HG03571 (cell line): ENCODE measurements around the gene COL21A1.

Experiments used
- ATAC-seq: cut with Tn5 transposase; IDR thresholded peaks from one replicate; pipeline ENCODE4 v1.9.1; 2021; ENCODE audit not compliant: unreplicated experiment

COL21A1 gene

DNA sequence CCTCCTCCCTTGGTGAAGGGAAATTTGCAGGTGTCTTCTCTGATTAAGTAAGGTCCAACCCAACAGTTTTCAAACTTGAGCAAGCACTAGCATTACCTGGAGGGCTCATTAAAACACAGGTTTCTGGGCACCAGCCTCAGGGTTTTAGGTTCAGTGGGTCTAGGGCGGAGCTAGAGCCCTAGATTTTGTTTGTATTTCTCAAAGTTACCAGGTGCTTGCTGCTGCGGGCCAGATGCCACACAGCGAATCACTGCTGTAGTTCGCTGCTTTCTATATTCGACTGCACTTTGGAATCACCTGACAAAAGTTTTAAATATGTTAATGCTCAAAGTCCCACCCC lies 869 bp downstream of the COL21A1 start:
- ATAC-seq, result no peak

DNA sequence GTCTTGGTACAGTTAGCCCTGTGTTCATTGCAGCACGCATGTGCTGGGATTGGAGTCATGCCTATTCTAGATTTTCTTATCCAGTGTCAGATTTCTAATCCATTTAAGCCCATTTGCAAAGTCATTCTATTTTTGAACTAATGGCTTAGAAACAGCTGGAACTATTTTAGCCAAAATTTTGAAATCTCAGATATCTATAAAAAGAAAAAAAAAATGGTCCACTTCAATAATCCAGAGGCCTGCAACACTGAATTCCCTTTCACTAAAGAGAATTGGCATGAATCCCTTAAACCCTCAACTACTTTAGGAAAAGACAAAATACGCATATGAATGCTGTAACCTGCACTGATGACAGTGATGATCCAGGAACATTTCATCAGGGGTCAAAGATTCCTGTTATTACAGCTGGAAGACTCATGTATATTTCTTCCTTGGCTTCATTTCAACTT lies 1.5 kb downstream of the COL21A1 start:
- no peak for ATAC-seq

DNA sequence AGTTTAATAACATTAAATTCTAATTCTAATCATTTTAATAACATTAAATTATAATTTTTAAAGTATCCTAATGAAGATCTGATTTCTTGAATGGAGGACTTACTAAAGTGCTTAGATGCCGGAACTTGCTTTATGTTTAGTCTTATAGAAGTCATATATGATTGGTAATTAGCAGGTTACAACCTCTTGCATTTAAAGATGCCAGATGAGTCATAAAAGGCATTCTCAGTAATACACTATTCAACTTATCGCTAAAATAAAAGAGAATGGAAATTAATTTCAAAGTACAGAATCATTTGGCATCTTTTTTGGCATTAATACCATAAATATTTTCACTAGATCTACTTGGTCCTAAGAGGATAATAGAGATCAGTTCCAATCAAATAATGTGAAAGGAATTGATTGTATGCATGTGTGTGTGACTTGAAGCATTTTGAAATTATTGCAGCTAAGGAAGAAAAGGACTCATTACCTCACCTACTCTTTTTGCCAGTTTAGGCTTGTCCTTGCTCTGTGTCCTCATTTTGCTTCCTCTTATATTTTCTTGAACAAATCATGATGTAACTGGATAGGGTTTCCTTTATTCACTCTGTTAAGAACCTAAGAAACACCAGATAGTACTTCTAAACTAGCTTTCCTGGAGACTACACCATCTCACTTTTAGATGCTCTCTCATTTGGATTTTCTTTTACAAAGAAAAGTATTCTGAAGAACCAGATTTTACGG lies 2.7 kb downstream of the COL21A1 start:
- ATAC-seq, result no peak

DNA sequence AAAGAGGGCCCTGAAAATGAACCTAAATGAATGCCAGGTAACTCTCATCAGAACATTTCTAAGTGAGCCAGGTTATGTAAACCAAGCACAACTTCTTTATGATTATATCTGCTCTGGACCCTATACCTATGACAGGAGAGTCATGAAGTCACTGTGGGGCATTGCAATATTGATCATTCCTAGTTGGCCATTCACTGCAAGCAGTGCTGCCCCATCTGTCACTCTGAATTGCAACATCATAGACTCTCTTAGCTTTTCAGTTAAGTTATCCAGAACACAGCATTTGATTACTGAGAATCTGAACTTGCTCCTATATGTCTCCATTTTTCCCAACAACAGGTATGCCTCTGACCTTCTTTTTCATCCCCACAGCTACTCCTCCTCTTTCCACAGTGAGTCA lies 3.3 kb downstream of the COL21A1 start:
- no peak for ATAC-seq

DNA sequence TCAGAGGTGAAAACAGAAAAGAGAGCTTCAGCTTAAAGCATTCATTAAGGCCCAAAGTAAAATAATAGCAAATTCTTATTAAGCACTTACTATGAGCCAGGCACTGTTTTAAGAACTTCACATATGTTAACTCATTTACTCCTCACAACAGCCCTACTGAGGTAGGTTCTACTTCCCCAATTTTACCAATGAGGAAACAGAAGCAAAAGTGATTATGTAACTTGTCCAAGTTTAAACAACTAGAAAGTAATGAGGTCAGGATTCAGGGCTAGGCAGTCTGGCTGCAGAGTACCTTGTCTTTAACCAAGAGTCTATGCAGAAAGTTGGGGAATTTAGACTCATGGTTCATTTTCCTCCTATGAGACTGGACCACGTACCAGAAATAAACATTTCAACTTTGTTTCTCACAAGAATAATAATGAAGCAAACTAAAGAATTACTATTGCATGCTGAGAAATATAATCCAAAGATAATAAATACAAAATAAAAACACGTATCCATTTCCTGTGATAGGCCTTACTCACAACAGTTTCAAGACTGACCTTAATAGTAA lies 3.8 kb downstream of the COL21A1 start:
- no peak for ATAC-seq

DNA sequence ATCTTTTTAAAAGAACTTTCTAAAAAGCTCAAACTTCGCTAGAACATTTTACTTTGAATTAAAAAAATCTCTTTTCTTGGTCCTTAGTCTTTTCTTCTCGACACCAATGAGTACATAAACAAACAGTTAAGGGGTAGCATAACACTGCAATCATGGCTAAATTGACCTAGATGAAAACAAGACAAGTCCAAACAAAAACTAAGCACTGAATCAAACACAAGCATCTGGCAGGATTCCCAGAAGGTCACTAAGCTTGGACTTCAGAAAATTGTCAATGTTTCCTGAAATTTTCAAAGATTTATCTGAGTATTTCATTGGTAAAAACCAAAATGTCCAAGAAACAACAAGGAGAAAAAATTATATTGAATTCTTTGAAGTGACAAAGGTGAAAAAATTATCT lies 5.0 kb downstream of the COL21A1 start:
- no peak for ATAC-seq

DNA sequence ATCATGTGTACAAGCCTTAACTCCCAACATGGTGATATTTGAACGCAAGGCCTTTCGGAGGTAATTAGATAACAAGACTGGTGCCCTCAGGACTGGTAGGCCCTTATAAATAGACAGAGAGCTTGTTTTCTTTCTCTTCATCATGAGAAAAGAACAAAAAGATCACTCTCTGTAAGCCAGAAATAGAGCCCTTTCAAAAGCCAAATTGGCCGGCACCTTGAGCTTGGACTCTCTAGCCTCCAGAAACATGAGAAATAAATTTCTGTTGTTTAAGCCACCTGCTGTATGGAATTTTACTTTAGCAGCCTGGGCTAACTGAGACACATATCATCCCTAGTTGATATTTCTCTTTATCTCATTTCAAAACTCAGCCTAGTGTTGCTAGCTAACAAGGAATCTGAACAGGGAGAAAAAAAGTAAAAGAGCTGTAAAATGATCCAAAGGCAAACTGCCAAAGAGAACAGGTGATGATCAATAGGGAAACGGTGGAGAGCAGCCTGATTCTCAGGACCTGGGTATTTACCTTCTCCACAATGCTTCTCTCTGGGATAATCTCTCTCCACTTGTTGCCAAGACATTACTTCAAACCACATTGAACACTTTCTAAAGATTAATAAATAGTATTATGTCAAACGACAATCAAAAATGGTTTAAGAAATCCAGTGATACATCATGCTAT lies 6.1 kb downstream of the COL21A1 start:
- ATAC-seq, result no peak

DNA sequence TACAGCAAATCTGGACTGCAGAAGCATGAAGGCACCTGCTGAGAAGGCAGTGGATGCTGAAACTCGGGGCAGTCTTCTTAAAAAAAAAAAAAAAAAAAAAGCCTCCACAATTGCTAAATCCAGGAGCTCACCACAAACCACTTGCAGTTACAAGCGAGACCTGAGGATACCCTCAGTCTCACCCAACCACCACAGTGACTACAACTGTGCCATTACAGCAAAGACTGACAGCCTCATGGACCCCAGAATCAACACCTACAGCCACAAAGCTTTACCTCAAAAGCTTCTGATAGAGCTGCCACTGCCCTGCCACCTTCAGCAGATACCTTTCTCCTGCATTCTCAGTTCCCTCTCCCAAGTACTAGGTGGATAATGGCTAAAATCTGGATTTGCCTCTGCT lies 9.0 kb downstream of the COL21A1 start:
- no peak for ATAC-seq

DNA sequence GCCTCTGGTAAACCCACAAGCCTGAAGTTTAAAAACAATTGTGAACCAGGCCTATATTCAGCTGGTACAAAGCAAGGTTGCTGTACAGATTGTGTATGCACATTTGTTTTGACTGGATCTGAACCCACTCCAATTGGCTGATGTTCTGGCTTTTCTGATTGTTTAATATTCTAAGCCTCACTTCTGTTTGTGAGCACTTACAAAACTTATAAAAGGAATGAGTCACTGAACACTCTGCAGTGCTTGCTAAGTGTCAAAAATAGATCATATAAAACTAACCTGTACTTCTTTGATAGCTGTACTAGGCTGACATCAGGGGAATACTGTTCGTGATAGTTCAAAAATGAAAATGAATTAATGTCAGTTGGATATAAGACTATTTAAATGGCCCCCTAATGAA lies 12.1 kb downstream of the COL21A1 start:
- ATAC-seq, result no peak

DNA sequence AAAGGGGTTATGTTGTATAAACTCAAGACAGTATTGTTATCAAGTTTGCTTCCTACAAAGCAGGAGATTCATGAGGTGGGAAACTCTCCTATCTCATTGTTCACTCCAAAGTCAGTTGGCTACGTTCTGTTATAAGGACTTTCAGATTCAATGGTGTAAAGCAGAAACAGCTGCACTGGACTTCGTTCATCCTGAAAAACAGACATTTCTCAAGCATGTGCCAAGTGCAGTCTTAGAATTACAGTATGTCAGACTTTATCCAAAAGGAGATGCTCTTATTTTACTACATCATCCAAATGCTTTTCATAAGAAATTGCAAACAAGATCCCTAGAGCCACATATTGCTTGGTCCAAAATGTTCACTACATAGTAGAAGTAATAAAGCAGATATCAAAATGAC lies 14.9 kb downstream of the COL21A1 start:
- no peak for ATAC-seq

DNA sequence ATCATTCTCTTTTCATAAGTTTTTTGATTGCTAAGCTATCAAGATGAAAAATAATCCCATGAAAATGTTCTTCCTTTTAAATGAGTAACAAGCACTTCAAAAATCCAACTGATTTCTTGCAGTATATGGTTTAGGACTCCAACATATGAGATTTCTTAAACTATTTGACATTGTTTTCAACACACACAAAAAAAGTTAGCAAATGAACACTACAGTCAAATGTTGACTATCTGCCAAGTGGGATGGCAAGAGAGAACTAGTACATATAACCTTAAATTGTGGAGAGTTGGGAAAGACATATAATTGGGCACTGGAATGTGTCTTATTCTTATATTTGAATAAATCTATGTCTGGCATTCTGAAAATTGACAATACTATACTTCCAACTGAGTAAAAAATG lies 15.6 kb downstream of the COL21A1 start:
- no peak for ATAC-seq

DNA sequence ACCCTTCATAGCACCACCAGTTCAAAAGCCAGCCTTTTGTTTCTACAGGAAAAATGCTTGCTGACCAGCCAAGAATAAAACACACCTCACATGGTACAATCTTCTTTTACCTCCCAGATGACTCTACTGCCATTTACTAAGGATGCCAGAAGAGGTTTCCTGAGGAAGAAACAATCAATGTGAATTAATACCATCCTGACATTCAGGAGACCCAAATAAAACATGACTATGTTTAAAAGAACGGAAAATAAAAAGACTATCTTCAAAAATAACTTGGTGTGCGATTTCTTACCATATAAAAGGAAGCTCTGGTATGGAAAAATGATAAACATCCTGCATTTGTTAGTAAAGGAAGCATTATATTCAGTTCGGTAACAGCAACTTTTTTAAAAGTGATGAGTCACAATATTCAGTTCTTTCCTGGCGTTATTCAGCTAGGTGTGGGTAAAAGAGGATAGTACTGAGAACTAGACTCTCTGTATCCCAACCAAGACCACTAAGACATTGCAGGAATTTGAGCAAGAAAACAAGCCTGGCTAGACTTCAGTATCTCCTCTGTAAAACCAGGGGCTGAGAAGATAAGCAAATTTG lies 16.3 kb downstream of the COL21A1 start:
- no peak for ATAC-seq

DNA sequence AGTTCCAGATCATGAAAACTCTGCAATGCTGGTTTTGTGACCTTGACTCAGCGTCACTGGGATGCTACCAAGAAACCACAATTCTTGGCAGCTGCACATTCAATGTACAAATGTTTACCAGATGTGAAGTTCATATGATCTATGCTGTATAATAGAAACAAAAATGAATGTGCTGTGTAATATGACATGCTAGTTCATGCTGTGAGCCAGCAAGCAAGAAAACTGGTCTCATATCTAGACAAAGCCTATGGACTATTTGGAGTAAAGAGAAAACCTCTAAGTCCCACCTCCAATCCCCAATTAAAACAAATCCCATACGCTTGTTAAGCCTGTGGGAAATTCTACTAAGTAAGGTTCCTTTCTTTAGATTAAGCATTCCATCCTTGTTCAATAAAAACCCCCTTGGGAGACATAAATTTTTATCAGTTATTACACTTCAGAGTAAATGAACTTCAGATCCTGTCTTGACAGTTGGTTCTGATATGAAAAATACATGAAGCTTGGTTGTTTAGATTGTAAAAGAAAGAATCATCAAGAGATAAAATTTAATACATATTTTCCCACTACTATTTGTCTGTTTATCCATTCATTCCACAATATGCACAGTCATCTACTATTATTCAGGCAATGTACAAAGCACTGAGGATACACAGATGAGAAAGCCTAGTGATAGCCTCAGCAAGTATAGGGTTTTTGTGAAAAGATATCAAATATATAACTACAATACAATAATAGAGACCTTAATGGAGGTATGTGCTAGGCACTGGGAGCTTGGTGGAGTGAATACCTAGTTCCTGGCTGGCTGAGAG lies 20.1 kb downstream of the COL21A1 start:
- ATAC-seq, result no peak

DNA sequence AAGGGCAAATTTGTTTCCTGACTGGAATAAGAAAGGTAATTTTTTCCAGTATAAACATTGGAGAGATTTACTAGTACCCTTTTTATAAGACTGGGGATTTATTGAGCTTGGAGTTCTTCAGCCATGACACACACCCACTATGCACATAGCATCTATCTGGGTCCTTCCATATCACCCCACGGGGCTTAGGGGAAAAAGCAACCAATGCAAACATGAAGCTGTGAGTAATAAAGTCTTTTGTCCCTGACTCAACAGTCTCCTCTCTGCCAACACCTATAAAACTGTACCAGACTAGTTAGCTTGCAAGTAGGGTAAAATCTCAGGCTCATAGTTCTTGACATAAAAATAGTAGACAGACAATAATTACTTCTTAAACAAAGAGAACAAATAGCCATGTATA lies 23.4 kb downstream of the COL21A1 start:
- ATAC-seq, result no peak

DNA sequence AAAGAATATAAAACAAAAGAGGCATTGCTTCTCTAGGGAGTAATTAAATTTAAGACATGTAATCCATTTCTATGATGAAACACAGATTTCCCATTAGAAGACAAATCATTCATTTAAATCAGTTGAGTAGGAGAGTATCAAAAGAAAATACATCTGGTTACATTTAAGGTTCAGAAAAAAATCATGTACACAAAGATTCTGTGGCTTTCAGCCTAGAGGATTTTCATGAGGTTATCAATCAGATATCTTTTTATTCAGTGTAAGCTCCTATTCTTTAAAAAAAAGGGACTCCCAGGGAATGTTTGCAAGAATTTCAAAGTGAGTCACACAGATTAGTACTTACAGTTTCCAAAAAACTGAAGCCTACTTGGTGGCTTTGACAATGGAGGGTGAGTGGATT lies 24.9 kb downstream of the COL21A1 start:
- ATAC-seq, result no peak

DNA sequence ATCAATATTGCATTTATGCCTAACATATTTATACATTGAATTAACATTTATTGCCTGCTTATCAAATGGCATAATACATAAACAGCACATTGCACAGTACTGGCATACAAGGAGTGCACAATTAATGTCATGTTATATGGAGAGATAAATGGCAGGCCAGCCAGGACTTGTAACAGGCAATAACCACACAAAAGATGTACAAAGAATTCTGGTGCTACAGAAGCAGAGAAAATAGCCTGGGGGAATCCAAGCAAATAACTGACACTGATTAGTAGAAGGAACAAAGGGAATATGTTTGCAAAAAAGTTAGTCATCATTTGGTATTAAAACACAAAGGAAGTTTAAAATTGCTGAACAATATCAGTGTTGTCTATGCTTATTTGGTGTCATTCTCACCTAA lies 27.3 kb downstream of the COL21A1 start:
- no peak for ATAC-seq

DNA sequence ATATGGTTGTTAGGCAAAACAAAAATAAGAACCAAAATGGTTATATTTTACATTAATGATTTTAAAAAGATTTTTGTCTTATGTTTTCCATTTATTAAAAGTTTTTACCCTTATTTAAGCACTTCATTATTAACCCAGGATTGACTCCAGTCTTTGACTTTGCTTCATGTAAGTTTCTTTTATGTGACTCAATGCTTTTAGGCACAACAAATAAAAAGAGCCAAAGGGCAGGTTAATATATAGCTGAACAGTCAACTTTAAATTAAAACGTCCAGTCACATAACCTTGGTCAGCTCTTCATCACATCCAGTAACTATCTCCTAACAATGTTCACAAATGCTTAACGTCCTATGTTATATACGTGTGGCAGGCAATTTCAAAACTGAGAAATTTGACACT lies 32.7 kb downstream of the COL21A1 start:
- no peak for ATAC-seq

DNA sequence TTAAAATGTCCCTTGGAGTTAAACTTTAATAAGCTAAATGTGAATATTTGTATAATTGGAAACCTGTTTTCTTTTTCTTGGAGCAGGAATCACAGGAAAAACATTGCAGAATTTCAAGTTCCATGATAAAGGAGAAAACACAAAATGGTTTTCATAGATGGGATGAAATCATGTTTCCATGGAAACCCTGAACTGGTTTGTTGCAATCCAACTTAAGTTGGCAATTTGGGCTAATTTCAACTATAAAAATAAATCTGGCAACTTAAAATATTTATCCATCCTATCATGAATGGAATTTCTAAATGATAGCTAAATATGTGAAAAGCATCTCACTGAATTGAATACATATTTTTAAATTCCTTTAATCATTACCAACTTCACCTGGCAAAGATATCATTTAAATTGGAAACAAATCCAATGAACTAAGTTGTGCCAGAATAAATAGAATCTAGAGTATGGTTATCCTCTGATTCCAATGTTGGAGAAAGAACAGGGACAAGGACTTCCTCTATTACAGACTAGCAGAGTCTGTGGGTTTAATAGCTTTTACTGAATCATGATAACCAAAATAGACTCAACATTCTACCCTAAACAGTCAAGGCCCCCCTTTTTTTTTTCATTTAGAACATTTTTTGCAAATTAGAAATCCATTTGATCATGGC lies 33.2 kb downstream of the COL21A1 start:
- no peak for ATAC-seq

DNA sequence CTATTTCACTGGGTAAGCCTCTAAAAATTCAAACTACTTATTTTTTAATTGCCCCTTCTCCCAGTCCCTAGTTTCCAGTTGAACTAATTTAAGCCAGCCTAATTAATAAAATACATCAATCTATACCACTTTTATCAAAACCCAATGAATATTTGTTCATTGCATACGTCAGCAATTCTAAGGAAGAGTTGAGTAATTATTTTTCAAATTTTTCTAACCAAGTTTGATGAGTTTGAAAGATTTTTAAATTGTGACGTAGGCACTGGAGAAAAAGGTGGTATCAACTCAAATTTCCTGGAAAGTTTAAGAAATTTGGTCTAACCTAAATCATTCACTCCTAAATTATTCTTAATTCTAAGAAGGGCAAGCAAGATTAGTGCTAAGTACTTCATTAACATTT lies 35.7 kb downstream of the COL21A1 start:
- ATAC-seq, result no peak

DNA sequence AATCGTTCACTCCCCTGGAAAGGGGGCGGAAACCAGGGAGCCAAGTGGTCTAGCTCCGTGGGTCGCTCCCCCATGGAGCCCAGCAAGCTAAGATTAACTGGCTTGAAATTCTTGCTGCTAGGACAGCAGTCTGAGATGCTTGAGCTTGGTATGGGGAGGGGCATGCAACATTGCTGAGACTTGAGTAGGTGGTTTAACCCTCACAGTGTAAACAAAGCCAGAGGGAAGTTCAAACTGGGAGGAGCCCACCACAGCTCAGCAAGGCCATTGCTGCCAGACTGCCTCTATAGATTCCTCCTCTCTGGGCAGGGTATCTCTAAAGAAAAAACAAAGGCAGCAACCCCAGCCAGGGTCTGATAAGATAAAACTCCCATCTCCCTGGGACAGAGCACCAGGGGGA lies 43.2 kb downstream of the COL21A1 start:
- ATAC-seq, result no peak

DNA sequence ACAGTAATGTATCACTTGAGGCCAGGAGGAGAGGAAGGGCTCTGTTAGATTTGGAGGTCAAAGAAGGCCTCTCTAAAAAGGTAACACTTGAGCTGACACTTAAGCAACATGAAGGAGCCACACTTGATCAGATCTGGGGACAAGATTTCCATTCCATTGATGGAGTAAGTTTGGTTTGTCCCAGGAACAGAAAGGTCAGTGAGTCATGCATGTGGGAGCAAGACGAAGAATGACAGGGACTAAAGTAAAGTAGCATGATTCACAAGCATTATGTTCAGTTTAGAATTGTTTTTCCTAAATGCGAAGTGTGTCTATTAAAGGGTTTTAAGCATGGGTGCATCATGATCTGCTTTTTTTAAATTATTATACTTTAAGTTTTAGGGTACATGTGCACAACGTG lies 47.4 kb downstream of the COL21A1 start:
- no peak for ATAC-seq
